Colonic mucosa (tissue), 4 donors: ENCODE measurements around the gene YBX3. TPM values are rescaled to one million over a fixed set of nuclear protein-coding genes. Genes with fewer than 3 reads are reported as not detected.

Experiments
- DNase-seq: peaks from one replicate; pipeline ENCODE4 v3.0.0-alpha.2; 2020
- H3K27ac ChIP-seq: fragments of 200-600 bp; one replicate; pipeline ENCODE4 v1.8.0; 2021
- H3K27me3 ChIP-seq: fragments of 200-600 bp; one replicate; pipeline ENCODE4 v1.8.0; 2021
- H3K36me3 ChIP-seq: fragments of 200-600 bp; one replicate; pipeline ENCODE4 v1.8.0; 2021
- H3K4me1 ChIP-seq: fragments of 200-600 bp; one replicate; pipeline ENCODE4 v1.8.0; 2021; ENCODE audit warnings: mild to moderate bottlenecking
- H3K4me3 ChIP-seq: fragments of 200-600 bp; one replicate; pipeline ENCODE4 v1.8.0; 2021
- H3K9ac ChIP-seq, 2 donors: one replicate each; pipeline ENCODE4 v1.7.0; 2013; ENCODE audit warnings: control low read depth in 2 of 2, low read depth in 2 of 2, low read length in 2 of 2
- H3K9me3 ChIP-seq: fragments of 200-600 bp; one replicate; pipeline ENCODE4 v1.8.0; 2021
- CTCF ChIP-seq: fragments of 200-600 bp; IDR thresholded peaks from one replicate; pipeline ENCODE4 v1.8.0; 2022; ENCODE audit warnings: antibody characterized with exemption, mild to moderate bottlenecking
- intact Hi-C: fragments of 100-400 bp; cut with DNase I; formaldehyde crosslinking; loops from one replicate; pipeline ENCODE4 v1.14.1; 2022
- total RNA-seq, 2 donors: library from RNA; stranded (reverse); fragmentation: NEBNext Ultra II Directional in 1 of 2; extraction: Animal tissue kit (Norgen Biotek cat#: 25700) in 1 of 2; gene quantifications; one replicate each; pipeline ENCODE4 v1.2.1, GENCODE V29; 2021
- donor health status: healthy.
- donor health status: DM: no; HTN: no; CAD: no.
- donor health status: DM: no; HTN: no; CAD: no.

The YBX3 gene
- total RNA-seq, 2 donors from 2014 or later: 162 to 166 TPM

GRCh38 chr12:10697862-10698261, 25.3 kb downstream of the YBX3 start:
- Histone ChIP-seq H3K27ac (no peak overlapping the region), H3K36me3 (no peaks in the 10 kb centered on the region), H3K27me3 (no peaks in the 10 kb centered on the region), H3K4me1 (no peaks in the 10 kb centered on the region), H3K9me3 (no peaks in the 10 kb centered on the region), H3K4me3 (no peak overlapping the region), H3K9ac (no peak overlapping the region)
- DNase-seq: no peak
- TF ChIP-seq CTCF: no peak
- intact Hi-C loops: no loop called here

GRCh38 chr12:10697156-10697555, 26.0 kb downstream of the YBX3 start:
- H3K4me1 ChIP-seq: no peaks in the 10 kb centered on the region
- H3K27me3 ChIP-seq: no peaks in the 10 kb centered on the region
- H3K36me3 ChIP-seq: no peaks in the 10 kb centered on the region
- intact Hi-C loops: no loop called here
- no peak overlapping the region for H3K27ac ChIP-seq
- DNase-seq: no peak
- TF ChIP-seq CTCF: no peak
- H3K9ac ChIP-seq: no peak overlapping the region
- no peaks in the 10 kb centered on the region for H3K9me3 ChIP-seq
- H3K4me3 ChIP-seq: no peak overlapping the region

GRCh38 chr12:10690906-10691305, 32.2 kb downstream of the YBX3 start:
- Histone ChIP-seq H3K27me3 (no peaks in the 10 kb centered on the region), H3K9ac (no peak overlapping the region), H3K4me1 (no peaks in the 10 kb centered on the region), H3K4me3 (no peak overlapping the region), H3K27ac (no peak overlapping the region), H3K9me3 (no peaks in the 10 kb centered on the region), H3K36me3 (no peaks in the 10 kb centered on the region)
- intact Hi-C loops: no loop called here
- no peak for DNase-seq
- TF ChIP-seq CTCF: no peak

- Histone ChIP-seq H3K9ac (no peak overlapping the region), H3K4me3 (no peak overlapping the region), H3K27me3 (no peaks in the 10 kb centered on the region), H3K9me3 (no peaks in the 10 kb centered on the region), H3K36me3 (no peaks in the 10 kb centered on the region), H3K27ac (no peak overlapping the region), H3K4me1 (no peaks in the 10 kb centered on the region)
- intact Hi-C loops: no loop called here
- no peak for DNase-seq
- TF ChIP-seq CTCF: no peak
These were observed 34.0 kb downstream of the YBX3 start for GRCh38 chr12:10689146-10689545.

GRCh38 chr12:10688042-10688441, 35.1 kb downstream of the YBX3 start:
- intact Hi-C loops: no loop called here
- no peaks in the 10 kb centered on the region for H3K36me3 ChIP-seq
- no peak for TF ChIP-seq CTCF

More at GRCh38 chr12:10688042-10688441, 35.1 kb downstream of the YBX3 start:
- no peak for DNase-seq
- no peak overlapping the region for H3K9ac ChIP-seq
- H3K27ac ChIP-seq: no peak overlapping the region
- no peaks in the 10 kb centered on the region for H3K27me3 ChIP-seq
- no peaks in the 10 kb centered on the region for H3K4me1 ChIP-seq
- no peaks in the 10 kb centered on the region for H3K9me3 ChIP-seq
- H3K4me3 ChIP-seq: no peak overlapping the region
